K562 (cell line): Measurements from ENCODE around the gene HADHB.

Experiments used
- ARNT ChIP-seq, 2 experiments: fragments of 450-650 bp; IDR thresholded peaks; 2 replicates each; pipeline ENCODE4 v1.6.1; 2016; ENCODE audit warnings: mild to moderate bottlenecking in 1 of 2
- CEBPG ChIP-seq, 3 experiments: fragments of 200-800 bp in 1 of 3; sonication (Bioruptor generic) in 1 of 3; sonication (generic) in 1 of 3; formaldehyde crosslinking in 1 of 3; IDR thresholded peaks in 2 of 3; conservative IDR thresholded peaks in 1 of 3; 2 replicates each; pipeline versions ENCODE4 v1.6.1 to v1.8.0; 2016 to 2022; ENCODE audit warnings: missing compliant biosample characterization in 2 of 3, missing genetic modification characterization in 2 of 3, mild to moderate bottlenecking in 1 of 3, missing genetic modification reagents in 1 of 3
- SREBF2 ChIP-seq: sonication (generic); formaldehyde crosslinking; IDR thresholded peaks from 2 replicates; pipeline ENCODE4 v1.4.0; 2020; ENCODE audit warnings: mild to moderate bottlenecking, missing genetic modification reagents

- no peak for TF ChIP-seq ARNT (IDR thresholded peaks at IDR 0.05)
- TF ChIP-seq CEBPG (CRISPR knock-in tag; IDR thresholded peaks at IDR 0.05) = no peak
- TF ChIP-seq CEBPG (tag; conservative IDR thresholded peaks at IDR 0.05 in 1 of 2, IDR thresholded peaks at IDR 0.05 in 1 of 2) = no peak
- TF ChIP-seq SREBF2 (CRISPR knock-in tag) = no peak
Measured at GRCh38 chr2:26279886-26280285, 35.1 kb downstream of the HADHB start.
